ENCODE measurements around the gene BAZ1B.
A peak's percentile ranks its signal among the peaks of the same experiment; 100 is the strongest.
"Not testable (repeated sequence)": the region's sequence is repeated elsewhere in the genome, so short reads cannot be mapped to it uniquely, and the experiment has no call there.

Gene BAZ1B

GRCh38 chr7:73423519-73424488, 98.3 kb downstream of the BAZ1B start:
- no peak for DNase-seq

GRCh38 chr7:73420610-73421009, 101.5 kb downstream of the BAZ1B start:
- not testable (repeated sequence) for DNase-seq

DNA sequence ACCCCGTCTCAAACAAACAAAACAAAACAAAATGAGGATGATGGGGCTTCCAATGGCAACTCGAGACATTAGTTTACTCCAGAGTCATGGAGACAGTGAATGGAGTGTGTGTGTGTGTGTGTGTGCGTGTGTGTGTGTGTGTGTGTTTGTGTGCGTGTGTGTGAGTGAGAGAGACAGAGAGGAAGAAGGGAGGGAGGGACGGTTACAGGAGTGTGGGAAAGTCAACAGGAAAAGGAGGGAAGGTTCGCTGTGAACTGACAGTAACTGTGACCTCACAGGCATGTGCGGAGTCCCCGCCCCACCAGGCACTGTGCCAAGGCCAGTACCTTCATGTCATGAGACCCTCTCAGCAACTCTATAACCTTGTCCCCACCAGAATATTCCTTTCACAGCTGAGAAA, 102.1 kb downstream of the BAZ1B start:
- not testable (repeated sequence) for DNase-seq

DNA sequence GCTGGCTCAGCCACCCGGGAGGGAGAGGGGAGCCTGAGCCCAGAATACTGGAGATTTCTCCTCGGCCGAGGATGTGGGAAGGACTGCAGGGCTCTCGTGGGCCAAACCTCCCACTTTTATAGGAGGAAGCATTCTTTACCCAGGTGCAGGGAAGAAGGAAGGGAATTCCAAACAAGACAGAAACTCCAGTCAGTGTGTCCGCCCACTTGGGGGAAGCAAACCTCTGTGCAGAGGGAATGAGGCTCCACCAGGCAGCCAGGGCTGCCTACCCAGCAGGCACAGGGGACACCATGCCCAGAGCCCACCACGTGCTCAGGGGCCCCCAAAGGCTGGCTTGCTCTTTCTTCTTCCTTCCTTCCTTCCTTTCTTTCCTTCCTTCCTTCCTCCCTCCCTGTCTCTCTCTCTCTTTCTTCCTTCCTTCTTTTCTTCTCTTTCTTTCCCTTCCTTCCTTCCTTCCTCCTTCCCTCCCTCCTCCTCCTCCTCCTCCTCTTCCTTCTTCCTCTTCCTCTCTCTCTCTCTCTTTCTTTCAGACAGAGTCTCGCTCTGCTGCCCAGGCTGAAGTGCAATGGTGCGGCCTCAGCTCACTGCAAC, 103.9 kb downstream of the BAZ1B start:
- no peak for DNase-seq

DNA sequence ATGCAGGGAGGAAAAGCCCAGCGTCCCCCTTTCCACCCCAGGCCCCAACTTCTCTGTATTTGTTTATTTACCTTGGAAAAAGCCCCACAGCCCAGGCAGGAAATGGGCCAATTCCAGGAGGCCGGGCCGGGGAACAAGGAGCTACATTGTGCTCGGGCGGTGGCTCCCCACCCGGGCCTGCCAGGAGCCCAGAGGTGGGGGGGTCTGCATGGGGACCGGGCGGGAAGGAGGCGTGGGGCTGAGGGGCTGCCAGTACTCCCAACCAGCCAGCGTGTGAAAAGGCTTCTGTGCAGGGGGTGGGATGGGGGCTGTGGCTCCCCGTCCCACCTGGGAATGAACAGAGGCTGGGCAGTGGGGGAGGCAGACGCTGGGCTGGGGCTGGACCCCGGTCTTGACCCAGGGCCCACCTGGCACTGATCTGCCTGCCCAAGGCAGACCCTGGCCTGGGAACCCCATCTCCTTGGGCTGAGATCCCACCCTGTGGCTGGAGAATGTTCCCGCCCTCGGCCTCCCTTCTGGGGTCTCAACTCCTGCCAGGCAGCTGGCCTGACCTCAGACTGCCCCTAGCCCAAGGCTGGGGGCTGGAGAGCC, 111.5 kb downstream of the BAZ1B start:
- not testable (repeated sequence) for DNase-seq

- not testable (repeated sequence) for DNase-seq
These were observed 117.2 kb downstream of the BAZ1B start for GRCh38 chr7:73404860-73405259.

DNA sequence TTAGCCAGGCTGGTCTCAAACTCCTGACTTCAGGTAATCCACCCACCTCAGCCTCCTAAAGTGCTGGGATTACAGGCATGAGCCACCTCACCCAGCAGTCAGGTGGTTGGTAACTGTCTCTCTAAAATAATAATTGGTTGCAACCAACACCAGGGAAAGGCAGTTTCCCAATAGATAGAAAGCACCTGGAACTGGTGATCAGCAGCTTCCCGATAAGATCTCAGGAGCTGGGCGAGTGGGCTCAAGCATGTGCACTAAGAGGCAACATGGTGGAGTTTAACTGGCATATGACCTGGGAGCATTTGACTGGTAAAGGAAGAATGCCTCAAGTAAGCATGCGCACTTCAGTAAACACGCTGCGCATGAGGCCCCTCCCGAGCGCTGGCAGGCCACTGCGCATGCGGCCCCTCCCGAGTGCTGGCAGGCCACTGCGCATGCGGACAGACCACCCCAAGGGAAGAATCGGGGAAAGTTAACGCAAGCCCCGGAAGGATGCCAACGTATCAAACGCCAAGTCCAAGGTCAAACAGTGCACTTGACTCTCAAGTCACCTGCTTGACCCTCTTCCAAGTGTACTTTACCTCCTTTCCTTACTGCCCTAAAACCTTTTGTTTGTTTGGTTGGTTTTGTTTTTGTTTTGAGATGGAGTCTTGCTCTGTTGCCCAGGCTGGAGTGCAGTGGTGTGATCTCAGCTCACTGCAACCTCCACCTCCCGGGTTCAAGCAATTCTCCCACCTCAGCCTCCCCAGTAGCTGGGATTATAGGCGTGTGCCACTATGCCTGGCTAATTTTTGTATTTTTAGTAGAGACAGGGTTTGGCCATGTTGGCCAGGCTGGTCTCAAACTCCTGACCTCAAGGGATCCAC, 122.7 kb downstream of the BAZ1B start:
- DNase-seq = not testable (repeated sequence)

DNA sequence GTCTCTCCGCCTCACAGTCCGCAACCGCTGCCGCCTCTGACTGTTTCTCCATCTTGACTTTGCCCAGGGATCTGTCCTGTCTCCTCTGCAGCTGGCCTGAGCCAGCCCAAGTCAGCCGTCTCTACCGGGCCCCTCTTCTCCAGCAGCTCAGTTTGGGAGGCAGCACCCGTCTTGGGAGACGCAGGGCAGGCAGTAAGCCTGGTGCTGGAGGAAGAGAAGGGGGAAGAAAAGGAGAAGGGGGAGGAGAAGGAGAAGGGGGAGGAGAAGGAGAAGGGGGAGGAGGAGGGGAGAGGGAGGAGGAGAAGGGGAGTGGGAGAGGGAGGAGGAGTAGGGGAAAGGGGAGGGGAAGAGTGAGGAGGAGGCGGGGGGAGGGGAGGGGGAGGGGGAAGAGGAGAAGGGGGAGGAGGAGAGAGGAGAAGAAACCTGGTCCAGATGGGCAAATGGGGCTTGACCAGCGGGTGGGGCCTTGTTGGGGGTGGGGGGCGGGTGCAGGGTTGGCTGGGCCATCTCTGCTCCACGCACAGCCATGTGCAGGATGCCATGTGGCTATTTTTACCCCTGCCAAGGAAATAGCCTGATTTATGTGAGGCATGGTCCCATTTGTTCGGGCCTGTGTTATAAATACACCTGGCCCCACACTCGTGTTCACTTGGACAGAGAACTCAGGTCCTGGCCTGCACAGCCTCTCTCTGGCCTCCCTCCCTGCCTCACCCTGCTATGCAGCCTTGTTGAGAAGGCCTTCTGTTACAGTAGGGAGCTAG, 124.4 kb downstream of the BAZ1B start:
- peak in 1 of 2 experiments; percentile 26 for DNase-seq

- no peak for DNase-seq
These were observed 126.3 kb downstream of the BAZ1B start for GRCh38 chr7:73395538-73396503.

DNA sequence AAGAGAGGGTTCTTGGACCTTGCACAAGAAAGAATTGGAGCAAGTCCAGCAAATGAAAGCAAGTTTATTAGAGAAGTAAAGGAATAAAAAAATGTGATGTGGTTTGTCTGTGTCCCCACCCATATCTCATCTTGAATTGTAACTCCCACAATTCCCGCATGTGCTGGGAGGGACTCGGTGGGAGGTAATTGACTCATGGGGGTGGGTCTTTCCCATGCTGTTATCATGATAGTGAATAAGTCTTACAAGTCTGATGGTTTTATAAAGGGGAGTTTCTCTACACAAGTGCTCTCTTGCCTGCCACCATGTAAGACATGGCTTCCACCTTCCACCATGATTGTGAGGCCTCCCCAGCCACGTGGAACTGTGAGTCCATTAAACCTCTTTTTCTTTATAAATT, 127.7 kb downstream of the BAZ1B start:
- no peak for DNase-seq

DNA sequence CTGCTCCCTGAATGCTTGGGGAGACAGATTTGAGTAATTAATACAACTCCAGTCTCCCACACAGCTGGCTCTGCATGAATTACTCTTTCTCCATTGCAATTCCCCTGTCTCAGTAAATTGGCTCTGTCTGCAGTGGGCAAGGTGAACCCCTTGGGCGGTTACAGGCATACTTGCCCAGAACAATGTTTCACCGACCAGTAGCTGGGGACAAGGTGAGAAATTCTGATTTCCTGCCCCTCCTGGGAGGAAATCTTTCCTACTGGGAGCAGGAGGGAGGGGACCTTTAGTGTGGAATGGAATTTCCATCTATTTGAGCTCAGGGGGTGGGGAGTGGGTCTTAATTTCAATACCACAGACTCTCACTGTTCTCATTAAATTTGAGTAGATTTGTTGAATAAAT, 130.7 kb downstream of the BAZ1B start:
- DNase-seq = no peak

Data from NCI-H524 (cell line).